Effector memory CD4-positive, alpha-beta T cell (primary cell): ENCODE measurements around the gene EFL1.
"Not testable (repeated sequence)": the region's sequence is repeated elsewhere in the genome, so short reads cannot be mapped to it uniquely, and the experiment has no call there.

Experiments
- DNase-seq, 3 donors: peaks; one replicate each; pipeline ENCODE4 v3.0.0-alpha.2; 2020
- H3K27ac ChIP-seq: 2 replicates; pipeline ENCODE4 v1.7.0; 2013; ENCODE audit warnings: mild to moderate bottlenecking, low read length, moderate library complexity; ENCODE audit not compliant: insufficient read depth, poor library complexity, severe bottlenecking
- H3K27me3 ChIP-seq: replicated peaks from 2 replicates; pipeline ENCODE4 v1.7.0; 2013; ENCODE audit warnings: mild to moderate bottlenecking, low read length; ENCODE audit not compliant: insufficient read depth, control insufficient read depth, poor library complexity, severe bottlenecking
- H3K36me3 ChIP-seq: 2 replicates; pipeline ENCODE4 v1.7.0; 2013; ENCODE audit warnings: mild to moderate bottlenecking, low read length, moderate library complexity; ENCODE audit not compliant: control insufficient read depth, insufficient read depth
- H3K4me1 ChIP-seq: 2 replicates; pipeline ENCODE4 v1.7.0; 2013; ENCODE audit warnings: low read length, mild to moderate bottlenecking; ENCODE audit not compliant: control insufficient read depth, insufficient read depth, poor library complexity, severe bottlenecking
- H3K4me3 ChIP-seq: 2 replicates; pipeline ENCODE4 v1.7.0; 2013; ENCODE audit warnings: low read length, low read depth, mild to moderate bottlenecking; ENCODE audit not compliant: insufficient read depth, poor library complexity, severe bottlenecking
- H3K9me3 ChIP-seq: 2 replicates; pipeline ENCODE4 v1.7.0; 2013; ENCODE audit warnings: mild to moderate bottlenecking, low read length, moderate library complexity; ENCODE audit not compliant: control insufficient read depth
- total RNA-seq, 3 donors: gene quantifications; one replicate each; lab custom pipeline; 2026; lab: John Stamatoyannopoulos, UW

EFL1 gene
- 29.1 to 38.7 (median 30.1) reads per million in 3 donors for total RNA-seq

GRCh38 chr15:82262422-82263026 lies at the start of gene EFL1, which contains the start of gene SAXO2:
EFL1 (minus strand) TSS chr15:82262734; CDS start chr15:82261778, 956 bp downstream.
SAXO2 (plus strand) TSS chr15:82262818; CDS start chr15:82262880, 62 bp downstream.
- Histone ChIP-seq H3K4me3 (peak within 1 kb of the TSS; percentile 95), H3K27ac (peak within 1 kb of the TSS; percentile 67), H3K9me3 (no peaks in the 10 kb centered on the region), H3K36me3 (no peaks in the 10 kb centered on the region), H3K27me3 (no peaks in the 10 kb centered on the region), H3K4me1 (peaks cover 4% of the 10 kb centered on the region)
- peak; percentile 83 to 89 (median 85) for DNase-seq

DNA sequence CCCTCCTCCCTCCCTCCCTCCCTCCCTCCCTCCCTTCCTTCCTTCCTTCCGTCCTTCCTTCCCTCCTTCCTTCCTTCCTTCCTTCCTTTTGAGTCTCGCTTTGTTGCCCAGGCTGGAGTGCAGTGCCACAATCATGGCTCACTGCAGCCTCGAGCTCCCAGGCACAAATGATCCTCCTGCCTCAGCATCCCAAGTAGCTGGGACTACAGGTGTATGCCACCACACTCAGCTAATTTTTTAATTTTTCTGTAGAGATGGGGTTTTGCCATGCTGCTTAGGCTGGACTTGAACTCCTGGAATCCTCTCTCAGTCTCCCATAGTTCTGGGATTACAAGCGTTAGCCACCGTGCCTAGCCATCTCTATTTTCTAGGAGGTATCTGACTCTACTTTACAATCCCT lies 48.8 kb upstream of the EFL1 start:
- H3K4me3 ChIP-seq, H3K9me3 ChIP-seq, H3K4me1 ChIP-seq, H3K27ac ChIP-seq, H3K27me3 ChIP-seq, DNase-seq, H3K36me3 ChIP-seq: not testable (repeated sequence)

DNA sequence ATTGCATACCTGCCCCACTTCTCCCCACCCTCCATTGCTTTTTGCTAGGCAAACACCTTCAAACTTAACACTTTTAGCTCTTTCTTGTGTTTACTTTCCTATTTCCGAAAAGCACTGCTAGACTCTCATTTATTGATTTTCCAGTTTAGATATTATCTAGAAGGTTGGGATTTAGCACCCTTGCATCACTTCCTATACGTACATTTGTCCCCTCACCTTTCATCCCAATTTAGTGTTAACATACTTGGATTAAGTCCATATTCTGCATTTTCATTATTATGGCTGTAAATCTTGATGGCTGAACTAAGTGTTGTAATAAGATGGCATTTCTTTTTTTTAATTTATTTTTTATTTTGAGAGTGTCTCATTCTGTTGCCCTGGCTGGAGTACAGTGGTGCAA lies 47.3 kb upstream of the EFL1 start:
- Histone ChIP-seq H3K27me3 (no peaks in the 10 kb centered on the region), H3K9me3 (no peaks in the 10 kb centered on the region), H3K4me1 (no peaks in the 10 kb centered on the region), H3K36me3 (no peaks in the 10 kb centered on the region), H3K4me3 (no peak overlapping the region), H3K27ac (no peak overlapping the region)
- no peak for DNase-seq

DNA sequence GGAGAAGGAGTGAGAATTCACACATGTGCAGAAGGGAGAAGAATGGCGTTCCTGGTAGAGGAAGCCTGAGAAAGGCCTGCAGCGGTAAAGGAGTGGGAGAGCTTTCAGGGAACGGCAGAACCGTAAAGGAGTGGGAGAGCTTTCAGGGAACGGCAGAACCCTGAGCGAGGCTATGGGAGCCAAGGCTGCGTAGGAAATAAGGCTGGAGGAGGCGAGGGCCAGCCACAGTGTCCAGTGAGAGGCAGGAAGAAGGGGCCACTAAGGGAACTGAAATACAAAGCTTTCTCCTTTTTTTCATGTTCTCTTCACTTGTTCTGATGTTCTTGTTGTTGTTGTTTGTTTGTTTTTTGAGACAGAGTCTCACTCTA lies 45.2 kb upstream of the EFL1 start:
- no peak overlapping the region for H3K4me3 ChIP-seq
- H3K27me3 ChIP-seq = no peaks in the 10 kb centered on the region
- no peak for DNase-seq
- no peaks in the 10 kb centered on the region for H3K9me3 ChIP-seq
- no peaks in the 10 kb centered on the region for H3K36me3 ChIP-seq
- H3K4me1 ChIP-seq = no peaks in the 10 kb centered on the region
- H3K27ac ChIP-seq = no peak overlapping the region

- no peaks in the 10 kb centered on the region for H3K9me3 ChIP-seq
- H3K36me3 ChIP-seq = no peaks in the 10 kb centered on the region
- H3K27ac ChIP-seq = no peak overlapping the region
- no peaks in the 10 kb centered on the region for H3K27me3 ChIP-seq
- no peaks in the 10 kb centered on the region for H3K4me1 ChIP-seq
- no peak for DNase-seq
- H3K4me3 ChIP-seq = no peak overlapping the region
Observed at GRCh38 chr15:82306791-82307713, 44.5 kb upstream of the EFL1 start.

DNA sequence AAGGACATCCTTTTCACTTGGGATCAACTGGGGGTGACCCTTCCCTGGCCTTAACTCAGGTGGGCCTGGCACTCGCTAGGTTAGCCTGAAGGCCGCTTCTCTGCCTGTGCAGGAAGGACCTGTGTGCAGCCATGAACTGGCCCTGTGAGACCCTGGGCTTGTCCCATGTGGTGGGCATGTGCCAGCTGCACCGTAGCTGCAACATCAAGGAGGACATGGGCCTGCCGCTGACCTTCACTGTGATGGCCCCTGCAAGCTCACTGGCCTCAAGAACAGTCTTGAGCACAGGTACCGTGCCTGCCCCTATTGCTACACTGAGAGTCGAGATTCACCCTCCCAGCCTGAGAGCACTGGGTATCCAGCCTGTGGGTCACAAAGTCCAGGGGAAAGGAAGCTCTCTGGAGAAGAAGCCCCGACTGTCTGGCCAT lies 43.1 kb upstream of the EFL1 start:
- Histone ChIP-seq H3K4me3 (no peak overlapping the region), H3K27ac (no peak overlapping the region), H3K4me1 (no peaks in the 10 kb centered on the region), H3K27me3 (no peaks in the 10 kb centered on the region), H3K36me3 (no peaks in the 10 kb centered on the region), H3K9me3 (no peaks in the 10 kb centered on the region)
- DNase-seq = no peak

GRCh38 chr15:82304778-82305090 lies 42.2 kb upstream of the EFL1 start:
- no peak for DNase-seq
- Histone ChIP-seq H3K4me3 (no peak overlapping the region), H3K4me1 (no peaks in the 10 kb centered on the region), H3K36me3 (no peaks in the 10 kb centered on the region), H3K9me3 (no peaks in the 10 kb centered on the region), H3K27ac (no peak overlapping the region), H3K27me3 (no peaks in the 10 kb centered on the region)

- H3K4me1 ChIP-seq = no peaks in the 10 kb centered on the region
- no peak for DNase-seq
- no peaks in the 10 kb centered on the region for H3K36me3 ChIP-seq
- H3K4me3 ChIP-seq = no peak overlapping the region
- H3K27me3 ChIP-seq = no peaks in the 10 kb centered on the region
- H3K9me3 ChIP-seq = no peaks in the 10 kb centered on the region
- no peak overlapping the region for H3K27ac ChIP-seq
Observed at GRCh38 chr15:82303956-82304777, 41.6 kb upstream of the EFL1 start.

DNA sequence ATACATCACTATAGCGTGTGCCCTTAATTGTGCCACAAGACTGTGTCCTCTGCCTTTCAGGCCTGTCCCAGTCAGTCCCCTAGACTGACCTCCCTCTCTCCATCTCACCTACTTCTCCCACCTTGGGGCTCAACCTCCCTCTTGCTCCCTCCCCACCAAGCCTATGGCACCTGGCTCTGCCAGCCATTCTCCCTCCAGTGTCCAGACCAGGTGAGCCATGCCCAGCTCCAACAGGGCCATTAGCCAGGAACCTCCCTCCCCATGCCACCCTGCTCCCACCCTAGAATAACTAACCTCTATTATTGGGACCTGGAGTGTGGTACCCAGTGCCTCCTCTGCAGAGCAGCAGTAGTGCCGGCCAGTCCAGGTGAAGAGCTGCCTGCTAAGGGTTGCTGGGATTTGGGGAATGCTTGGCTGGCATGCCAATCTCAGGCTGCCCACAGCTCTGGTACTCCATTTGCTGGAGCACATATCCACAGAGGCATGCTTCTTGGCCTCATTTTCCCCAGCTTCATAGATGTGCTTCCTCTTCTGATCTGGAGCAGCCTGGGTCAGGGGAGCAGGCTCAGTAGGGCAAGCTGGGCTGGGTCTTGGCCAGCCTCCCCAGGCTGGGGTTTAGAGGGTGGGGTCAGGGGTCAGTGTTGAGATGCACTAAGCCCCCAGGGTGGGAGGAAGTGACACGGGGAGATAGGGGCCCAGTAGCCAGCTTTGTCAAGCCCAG lies 38.9 kb upstream of the EFL1 start:
- no peak for DNase-seq
- H3K27ac ChIP-seq = no peak overlapping the region
- H3K36me3 ChIP-seq = no peaks in the 10 kb centered on the region
- H3K4me1 ChIP-seq = no peaks in the 10 kb centered on the region
- no peaks in the 10 kb centered on the region for H3K27me3 ChIP-seq
- H3K4me3 ChIP-seq = no peak overlapping the region
- no peaks in the 10 kb centered on the region for H3K9me3 ChIP-seq
